IPS-18a (cell line): ENCODE measurements around the gene COL4A6.

Experiments
- H3K27ac ChIP-seq: one replicate; pipeline ENCODE4 v1.5.1; 2013; ENCODE audit warnings: low read length
- H3K27me3 ChIP-seq: one replicate; pipeline ENCODE4 v1.6.1; 2013; ENCODE audit warnings: mild to moderate bottlenecking, low read length; ENCODE audit not compliant: control insufficient read depth, insufficient read depth
- H3K36me3 ChIP-seq: one replicate; pipeline ENCODE4 v1.6.1; 2013; ENCODE audit warnings: low read depth, low read length; ENCODE audit not compliant: control insufficient read depth
- H3K4me1 ChIP-seq: one replicate; pipeline ENCODE4 v1.6.1; 2013; ENCODE audit warnings: low read depth, low read length; ENCODE audit not compliant: control insufficient read depth
- H3K4me3 ChIP-seq: one replicate; pipeline ENCODE4 v1.5.1; 2013; ENCODE audit warnings: low read length
- H3K9ac ChIP-seq: one replicate; pipeline ENCODE4 v1.6.1; 2013; ENCODE audit warnings: mild to moderate bottlenecking, low read length, moderate library complexity
- H3K9me3 ChIP-seq: one replicate; pipeline ENCODE4 v1.6.1; 2013; ENCODE audit warnings: low read depth, low read length; ENCODE audit not compliant: control insufficient read depth

The COL4A6 gene

GRCh38 chrX:108198420-108198819 lies 239.8 kb downstream of the COL4A6 start:
- Histone ChIP-seq H3K36me3 (no peaks in the 10 kb centered on the region), H3K9ac (no peak overlapping the region), H3K27me3 (no peaks in the 10 kb centered on the region), H3K27ac (no peak overlapping the region), H3K4me3 (no peak overlapping the region), H3K4me1 (no peaks in the 10 kb centered on the region), H3K9me3 (no peaks in the 10 kb centered on the region)

DNA sequence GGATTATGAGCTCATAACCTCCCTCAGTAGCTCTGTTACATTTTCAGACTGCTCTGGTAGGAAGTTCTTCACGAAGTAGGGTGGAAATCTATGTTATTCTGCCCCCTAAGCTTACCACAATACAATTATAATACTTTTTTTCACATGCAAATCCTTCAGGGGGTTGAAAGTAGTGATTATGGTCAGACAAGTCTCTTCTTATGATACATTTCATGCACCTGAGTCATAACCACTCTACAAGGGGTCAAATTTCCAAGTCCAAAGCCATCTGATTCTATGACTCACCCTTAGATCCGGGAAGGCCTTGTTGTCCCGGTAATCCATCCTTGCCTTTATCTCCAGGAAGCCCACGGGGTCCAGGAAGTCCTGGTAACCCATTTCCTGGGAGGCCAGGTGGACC lies 251.4 kb downstream of the COL4A6 start:
- Histone ChIP-seq H3K27me3 (no peaks in the 10 kb centered on the region), H3K4me1 (peaks cover under 1% of the 10 kb centered on the region), H3K4me3 (no peak overlapping the region), H3K9me3 (no peaks in the 10 kb centered on the region), H3K27ac (no peak overlapping the region), H3K36me3 (peaks cover 4% of the 10 kb centered on the region), H3K9ac (no peak overlapping the region)

GRCh38 chrX:108178143-108178498 lies 260.1 kb downstream of the COL4A6 start:
- H3K36me3 ChIP-seq: no peaks in the 10 kb centered on the region
- no peak overlapping the region for H3K27ac ChIP-seq
- H3K9me3 ChIP-seq: no peaks in the 10 kb centered on the region
- no peaks in the 10 kb centered on the region for H3K27me3 ChIP-seq
- peaks cover 29% of the 10 kb centered on the region for H3K4me1 ChIP-seq
- H3K9ac ChIP-seq: no peak overlapping the region
- H3K4me3 ChIP-seq: no peak overlapping the region

DNA sequence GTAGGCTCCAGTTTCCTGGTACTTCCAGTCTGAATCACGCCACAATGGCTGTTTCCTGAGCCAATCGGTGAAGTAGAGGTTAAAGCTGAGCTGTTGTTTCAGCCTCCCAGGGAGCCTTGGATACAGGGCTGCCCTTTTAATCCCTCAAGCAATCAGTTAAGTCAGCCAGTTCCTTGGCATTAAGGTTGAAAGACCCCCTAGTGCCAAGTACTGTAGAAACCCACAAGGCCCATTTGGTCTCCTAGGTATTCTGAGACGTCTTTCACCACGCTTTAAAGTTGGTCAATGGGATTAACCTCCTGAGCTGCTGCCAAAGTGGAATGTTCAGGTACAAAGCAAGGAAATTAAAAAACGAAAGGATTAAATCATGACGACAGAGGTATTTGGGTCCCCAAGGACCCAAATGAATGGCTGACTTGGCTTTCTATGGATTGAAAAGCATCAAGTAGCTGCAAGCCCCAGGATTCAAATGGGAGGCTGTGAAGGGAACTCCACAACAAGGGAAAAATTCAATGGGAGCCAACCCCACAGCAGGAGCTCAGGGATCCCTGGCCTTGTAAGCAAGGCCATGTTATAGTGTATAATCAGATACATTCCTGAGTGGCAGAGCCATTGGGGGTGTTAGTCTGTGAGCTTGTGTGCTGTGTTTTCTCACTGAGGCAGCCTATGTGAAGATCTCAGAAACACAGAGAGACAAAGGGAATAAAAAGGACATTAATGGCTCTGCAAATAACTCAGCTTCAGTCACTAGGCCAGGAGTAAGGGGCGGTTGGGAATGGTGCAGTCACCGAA lies 260.7 kb downstream of the COL4A6 start:
- Histone ChIP-seq H3K4me1 (peaks cover 29% of the 10 kb centered on the region), H3K27ac (no peak overlapping the region), H3K9ac (no peak overlapping the region)

GRCh38 chrX:108173874-108174273 lies 264.3 kb downstream of the COL4A6 start:
- no peaks in the 10 kb centered on the region for H3K36me3 ChIP-seq
- H3K4me3 ChIP-seq: no peak overlapping the region
- H3K9me3 ChIP-seq: no peaks in the 10 kb centered on the region
- H3K27ac ChIP-seq: no peak overlapping the region
- peaks cover 24% of the 10 kb centered on the region for H3K4me1 ChIP-seq
- no peak overlapping the region for H3K9ac ChIP-seq
- H3K27me3 ChIP-seq: no peaks in the 10 kb centered on the region

More for the DNA sequence above, 260.7 kb downstream of the COL4A6 start:
- Histone ChIP-seq H3K9me3 (no peaks in the 10 kb centered on the region), H3K27me3 (no peaks in the 10 kb centered on the region), H3K36me3 (no peaks in the 10 kb centered on the region), H3K4me3 (no peak overlapping the region)

GRCh38 chrX:108171671-108172070 lies 266.6 kb downstream of the COL4A6 start:
- no peaks in the 10 kb centered on the region for H3K9me3 ChIP-seq
- H3K9ac ChIP-seq: no peak overlapping the region

GRCh38 chrX:108169768-108170167 lies 268.5 kb downstream of the COL4A6 start:
- no peak overlapping the region for H3K4me3 ChIP-seq
- no peak overlapping the region for H3K9ac ChIP-seq
- no peaks in the 10 kb centered on the region for H3K4me1 ChIP-seq
- H3K27ac ChIP-seq: no peak overlapping the region
- H3K27me3 ChIP-seq: no peaks in the 10 kb centered on the region
- no peaks in the 10 kb centered on the region for H3K9me3 ChIP-seq
- H3K36me3 ChIP-seq: no peaks in the 10 kb centered on the region

More at GRCh38 chrX:108171671-108172070, 266.6 kb downstream of the COL4A6 start:
- Histone ChIP-seq H3K36me3 (no peaks in the 10 kb centered on the region), H3K27ac (no peak overlapping the region), H3K4me1 (peaks cover 4% of the 10 kb centered on the region), H3K4me3 (no peak overlapping the region), H3K27me3 (no peaks in the 10 kb centered on the region)

DNA sequence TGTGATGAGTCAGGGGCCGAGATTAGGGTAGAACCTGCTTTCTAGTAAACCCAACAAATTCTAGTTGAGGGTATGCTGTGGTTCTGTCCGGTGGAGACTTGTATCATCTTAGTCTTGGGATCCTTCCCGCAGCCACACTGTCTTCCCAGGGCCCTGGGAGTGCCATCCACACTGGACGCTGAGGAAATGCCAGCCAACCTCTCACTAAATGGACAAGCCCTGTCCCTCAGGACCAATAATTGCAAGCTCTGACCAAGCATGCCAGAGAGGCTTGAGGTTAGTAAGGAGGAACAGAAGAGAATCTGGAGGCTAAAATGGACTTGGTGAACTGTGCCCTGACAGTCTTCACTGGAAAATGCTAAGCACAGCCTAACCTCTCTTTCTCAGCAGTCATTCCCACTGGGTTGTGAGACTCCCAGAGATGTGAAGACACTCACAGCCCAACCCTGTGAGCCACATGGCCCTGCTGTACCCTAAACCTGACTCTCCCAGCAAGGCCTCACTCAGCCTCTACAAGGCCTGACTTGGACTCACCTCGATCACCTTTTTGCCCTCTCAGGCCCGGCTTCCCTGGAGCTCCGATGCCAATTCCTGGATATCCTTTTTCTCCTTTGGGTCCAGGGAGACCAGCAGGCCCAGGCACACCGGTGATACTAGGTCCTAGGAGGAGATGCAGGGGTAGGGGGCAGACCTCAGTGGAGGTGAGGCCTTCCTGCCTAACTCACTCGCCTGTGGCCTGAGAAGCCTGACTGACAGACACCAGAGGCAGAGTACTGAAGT lies 269.1 kb downstream of the COL4A6 start:
- Histone ChIP-seq H3K27ac (no peak overlapping the region), H3K36me3 (no peaks in the 10 kb centered on the region), H3K9me3 (no peaks in the 10 kb centered on the region), H3K27me3 (no peaks in the 10 kb centered on the region), H3K4me3 (no peak overlapping the region), H3K4me1 (no peaks in the 10 kb centered on the region), H3K9ac (no peak overlapping the region)

- H3K4me1 ChIP-seq: no peaks in the 10 kb centered on the region
Measured at GRCh38 chrX:108167211-108167872, 270.9 kb downstream of the COL4A6 start.

GRCh38 chrX:108165383-108166111 lies 272.7 kb downstream of the COL4A6 start:
- no peak overlapping the region for H3K27ac ChIP-seq

More at GRCh38 chrX:108167211-108167872, 270.9 kb downstream of the COL4A6 start:
- H3K9ac ChIP-seq: no peak overlapping the region
- no peaks in the 10 kb centered on the region for H3K36me3 ChIP-seq
- no peak overlapping the region for H3K4me3 ChIP-seq
- H3K9me3 ChIP-seq: no peaks in the 10 kb centered on the region
- no peaks in the 10 kb centered on the region for H3K27me3 ChIP-seq
- H3K27ac ChIP-seq: no peak overlapping the region

More at GRCh38 chrX:108165383-108166111, 272.7 kb downstream of the COL4A6 start:
- H3K9me3 ChIP-seq: no peaks in the 10 kb centered on the region
- H3K4me3 ChIP-seq: no peak overlapping the region
- H3K36me3 ChIP-seq: no peaks in the 10 kb centered on the region
- no peaks in the 10 kb centered on the region for H3K27me3 ChIP-seq
- H3K9ac ChIP-seq: no peak overlapping the region
- H3K4me1 ChIP-seq: no peaks in the 10 kb centered on the region
